T-helper 2 cell (primary cell): Measurements from ENCODE around the gene GSAP.

Source experiments
- DNase-seq, 5 experiments: peaks; one replicate each; pipeline versions ENCODE4 v3.0.0 to v3.0.0-alpha.2; 2012 to 2022

The GSAP gene

DNA sequence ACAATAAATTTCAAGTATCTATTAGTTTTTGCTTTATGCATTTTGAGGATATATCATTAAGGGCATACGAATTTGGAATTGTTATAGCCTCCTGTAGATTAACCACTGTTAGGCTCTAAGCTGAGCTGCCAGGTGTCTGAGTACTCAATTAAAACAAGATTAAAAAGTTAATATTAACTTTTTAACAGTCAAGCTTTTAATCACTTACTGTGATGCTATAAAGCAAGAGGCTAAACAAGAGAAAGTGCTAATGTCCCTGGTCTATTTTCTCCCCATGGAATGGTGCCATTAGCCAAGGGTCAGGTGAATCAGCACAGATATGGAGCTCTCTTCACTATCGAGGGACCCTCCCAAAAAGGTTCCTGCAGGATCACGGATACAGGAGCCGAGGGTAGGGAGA is 9.7 kb downstream of the GSAP start:
- DNase-seq, result no peak

DNA sequence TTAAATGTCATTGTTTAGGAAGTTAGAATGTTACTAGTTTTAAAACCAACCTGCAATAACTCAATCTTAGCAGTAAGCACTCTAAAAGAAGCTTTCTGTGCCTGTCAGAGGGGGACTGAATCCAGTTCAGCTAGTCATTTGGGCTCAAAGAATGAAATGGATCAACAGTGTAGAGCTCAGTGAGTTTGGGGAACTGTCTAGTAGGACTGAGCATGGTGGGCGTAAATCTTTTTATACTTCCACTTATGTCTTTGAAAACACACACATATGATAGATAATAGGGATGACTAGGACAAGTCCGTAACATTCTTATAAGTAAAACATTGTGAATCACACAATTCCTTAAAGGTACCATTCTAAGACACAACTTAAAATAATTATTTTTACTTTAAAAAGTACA is 11.5 kb downstream of the GSAP start:
- DNase-seq, result no peak

GRCh38 chr7:77403957-77404356 is 12.2 kb downstream of the GSAP start:
- no peak for DNase-seq

- DNase-seq, result no peak
Measured at GRCh38 chr7:77402818-77403217, 13.3 kb downstream of the GSAP start.

GRCh38 chr7:77401002-77401401 is 15.1 kb downstream of the GSAP start:
- DNase-seq, result no peak

- no peak for DNase-seq
Measured at GRCh38 chr7:77399816-77400215, 16.3 kb downstream of the GSAP start.

DNA sequence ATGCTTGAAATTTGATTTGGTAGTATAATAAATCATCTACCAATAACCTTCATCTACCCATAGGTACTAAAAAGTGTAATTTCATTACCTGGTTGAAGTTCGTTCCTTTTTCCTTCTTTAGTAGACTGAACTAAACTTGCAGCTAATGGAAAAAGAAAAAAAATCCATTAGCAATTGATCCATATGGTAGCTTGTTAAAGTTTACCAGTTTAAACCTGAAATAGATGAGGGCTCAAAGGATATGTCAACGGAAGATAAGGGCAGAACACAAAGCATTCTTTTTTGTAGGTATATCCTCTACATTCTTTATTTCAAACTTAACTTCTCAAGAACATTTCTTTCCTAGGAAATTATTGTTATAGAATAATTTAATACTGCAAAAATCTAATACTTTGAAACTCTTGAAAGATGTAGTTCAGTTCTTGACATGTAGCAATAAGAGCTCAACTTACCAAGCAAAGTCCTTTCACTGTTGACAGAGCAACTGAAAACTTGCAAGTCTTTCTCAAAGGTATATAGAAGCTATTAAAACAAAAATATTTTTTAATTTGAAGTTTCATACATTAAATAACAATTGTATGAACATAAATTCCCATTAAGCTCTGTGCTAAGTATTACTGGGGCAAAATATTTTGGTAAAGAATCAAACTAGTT is 19.1 kb downstream of the GSAP start:
- no peak for DNase-seq

- DNase-seq, result no peak
Measured at GRCh38 chr7:77395626-77396025, 20.5 kb downstream of the GSAP start.

GRCh38 chr7:77393954-77394353 is 22.2 kb downstream of the GSAP start:
- DNase-seq, result no peak

GRCh38 chr7:77393261-77393660 is 22.9 kb downstream of the GSAP start:
- peak in 2 of 5 experiments; percentile 15 to 36 for DNase-seq

DNA sequence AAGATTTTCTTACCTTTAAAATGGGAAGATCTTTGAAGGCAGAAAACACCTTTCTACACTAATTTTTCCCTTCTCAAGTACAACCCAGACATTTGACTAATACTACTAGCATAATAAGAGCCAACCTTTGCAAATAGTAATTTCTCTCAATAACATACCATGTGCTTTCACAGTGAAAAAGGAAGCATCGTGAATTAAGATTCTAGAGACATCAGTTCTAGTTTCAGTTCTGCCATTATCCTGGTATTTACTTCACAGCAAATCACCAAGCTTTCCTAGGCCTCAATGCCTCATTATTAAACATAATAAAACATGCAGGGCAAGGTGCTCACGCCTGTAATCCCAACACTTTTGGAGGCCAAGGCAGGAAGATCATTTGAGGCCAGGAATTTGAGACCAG is 24.9 kb downstream of the GSAP start:
- DNase-seq, result no peak

DNA sequence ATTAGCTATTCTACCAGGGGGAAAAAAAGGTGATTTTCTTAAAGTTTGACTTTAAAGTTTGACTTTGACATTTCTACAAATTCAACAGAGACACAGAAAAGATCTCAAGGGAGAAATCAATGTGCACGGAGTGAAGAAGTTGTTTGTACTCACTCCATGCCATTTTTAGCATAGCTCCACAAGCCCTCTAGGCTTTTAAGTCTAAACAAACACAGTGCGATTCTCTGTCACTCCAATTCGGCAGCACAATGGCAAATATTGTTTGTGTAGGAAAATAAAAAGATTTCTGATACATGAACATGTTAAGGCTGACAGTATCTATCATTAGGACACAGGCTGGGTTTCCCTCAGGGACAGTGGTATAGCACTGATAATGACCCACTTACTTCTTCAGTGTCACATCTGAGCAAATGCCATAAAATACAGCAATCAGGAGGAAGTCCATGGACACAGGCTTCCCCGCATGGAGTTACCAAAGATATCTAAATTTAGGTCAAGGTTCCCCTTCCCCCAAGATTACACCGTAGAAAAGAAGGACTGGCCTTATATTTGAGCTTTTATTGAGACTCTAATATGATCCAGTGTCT is 28.0 kb downstream of the GSAP start:
- no peak for DNase-seq

- no peak for DNase-seq
Measured at GRCh38 chr7:77386165-77386822, 29.9 kb downstream of the GSAP start.

DNA sequence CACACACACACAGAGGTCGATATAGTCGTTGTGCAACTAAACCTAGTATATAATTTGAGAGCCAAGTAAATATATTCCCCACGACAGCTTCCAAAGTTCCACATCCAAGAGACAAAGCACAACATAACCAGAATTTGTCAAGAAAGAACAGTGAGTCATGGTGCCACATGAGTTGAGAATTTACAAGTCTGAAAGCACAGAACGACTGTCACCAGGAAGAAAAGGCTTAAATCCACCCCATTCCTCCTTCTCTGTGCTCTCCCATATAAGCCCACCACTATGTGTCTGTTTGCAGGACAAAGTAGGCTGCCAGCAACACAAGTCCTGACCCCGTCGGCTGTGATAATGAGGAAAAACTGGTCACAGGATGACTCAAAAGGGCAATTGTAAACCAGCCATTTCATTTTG is 32.8 kb downstream of the GSAP start:
- DNase-seq, result no peak

GRCh38 chr7:77382532-77382931 is 33.6 kb downstream of the GSAP start:
- no peak for DNase-seq

DNA sequence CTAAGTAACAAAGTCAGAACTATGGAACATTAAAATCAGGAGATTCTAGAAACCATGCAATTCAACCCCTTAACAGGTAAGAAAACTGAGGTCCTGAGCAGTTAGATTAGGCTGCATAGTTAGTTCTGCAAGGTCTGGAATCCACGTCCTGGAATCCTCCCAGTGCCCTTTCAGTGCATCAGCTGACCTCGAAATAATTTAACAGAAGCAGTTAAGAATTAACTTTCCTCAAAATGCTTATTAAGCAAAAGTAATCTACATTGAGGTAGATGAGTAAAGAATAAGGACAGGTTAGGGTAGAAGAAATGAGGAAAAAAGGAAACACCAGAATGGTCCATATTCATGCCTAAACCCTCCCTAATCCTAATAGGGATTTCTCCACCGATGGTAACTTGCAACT is 37.6 kb downstream of the GSAP start:
- DNase-seq, result no peak

DNA sequence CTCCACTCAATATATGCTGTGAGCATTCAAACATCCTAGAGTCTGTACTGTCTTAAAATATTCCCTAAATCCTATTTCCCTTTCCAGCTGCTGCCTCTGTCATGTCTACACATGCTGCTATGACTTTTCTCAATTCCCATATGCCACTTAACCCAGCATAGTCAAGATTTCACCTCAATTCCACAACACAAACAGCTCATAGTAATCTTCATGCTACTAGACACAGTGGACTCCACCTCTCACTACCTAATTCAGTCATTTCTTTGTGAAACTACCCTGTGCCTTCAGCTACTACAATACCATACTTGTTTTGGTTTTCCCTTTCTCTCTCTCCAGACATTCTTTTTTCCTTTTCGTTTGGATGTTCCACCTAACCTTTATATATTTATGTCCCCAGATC is 45.5 kb downstream of the GSAP start:
- DNase-seq, result no peak

DNA sequence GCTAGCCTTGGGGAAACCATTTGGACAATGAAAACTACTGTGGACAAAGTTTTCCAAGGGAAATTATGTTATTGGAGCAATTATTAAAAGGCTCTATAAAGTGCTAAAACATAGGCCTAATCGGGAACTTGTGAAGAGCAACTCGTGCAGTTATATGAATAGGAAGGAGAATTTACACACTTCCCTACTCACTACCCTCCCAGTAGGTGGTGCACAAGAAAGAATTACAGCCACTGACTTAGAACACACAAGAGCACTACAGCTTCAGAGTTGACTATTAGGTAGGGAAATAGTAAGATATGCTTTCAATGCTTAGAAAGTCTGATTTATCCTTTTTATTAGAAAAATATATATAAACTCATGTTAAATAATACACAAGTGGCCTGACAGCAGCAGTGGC is 47.2 kb downstream of the GSAP start:
- peak in 1 of 5 experiments; percentile 5 for DNase-seq

DNA sequence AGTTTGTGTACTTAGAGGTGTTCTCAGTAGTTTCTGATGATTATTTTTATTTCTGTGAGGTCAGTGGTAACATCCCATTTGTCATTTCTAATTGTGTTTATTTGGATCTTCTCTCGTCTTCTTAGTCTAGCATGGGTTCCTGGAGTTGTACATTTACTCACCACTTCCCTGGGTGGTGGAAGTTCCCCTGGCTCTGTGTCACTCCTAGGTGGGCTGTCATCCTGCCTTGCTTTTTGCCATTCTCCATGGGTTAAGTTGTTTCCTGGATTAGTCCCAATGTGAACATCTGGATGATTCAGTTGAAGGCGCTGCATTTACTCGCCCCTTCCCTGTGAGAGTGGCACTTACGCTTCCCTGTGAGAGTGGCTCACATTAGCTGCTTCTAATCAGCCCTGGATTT is 48.2 kb downstream of the GSAP start:
- no peak for DNase-seq

DNA sequence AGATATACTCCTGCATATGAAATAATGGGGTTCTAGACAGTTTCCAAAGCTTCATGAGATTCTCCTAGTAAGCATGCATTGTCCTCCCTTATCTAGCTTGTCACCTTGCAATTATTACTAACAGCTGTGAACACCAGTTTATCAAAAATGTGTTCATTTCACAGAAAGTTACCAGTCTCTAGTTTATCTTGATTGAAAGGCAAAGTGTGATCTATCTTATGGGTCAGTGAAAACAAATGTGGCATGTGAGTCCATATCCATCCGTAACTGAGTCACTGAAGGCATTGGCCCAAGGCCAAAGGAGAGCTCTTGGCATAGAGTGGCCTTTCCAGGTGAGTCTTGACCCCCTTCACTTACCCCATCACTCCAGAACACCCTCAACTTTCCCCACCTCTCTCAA is 53.2 kb downstream of the GSAP start:
- no peak for DNase-seq

DNA sequence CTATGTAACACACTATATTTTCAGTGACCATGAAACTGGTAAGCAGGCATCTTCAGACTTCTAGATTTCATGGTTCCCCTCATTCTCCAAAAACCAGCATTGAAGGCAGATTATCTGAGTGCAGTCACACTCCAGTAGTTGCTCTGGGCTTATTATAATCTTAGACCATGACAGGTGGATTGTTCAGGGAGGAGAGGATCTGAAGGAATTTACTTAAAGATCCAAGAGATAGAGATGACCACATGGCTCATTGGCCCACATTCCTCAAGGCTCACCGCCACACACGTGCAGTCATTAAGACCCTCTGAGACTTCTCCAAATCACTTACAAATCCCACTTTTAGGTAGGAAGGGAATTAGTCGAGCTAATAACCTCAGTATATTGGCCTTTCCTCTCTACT is 55.2 kb downstream of the GSAP start:
- DNase-seq, result no peak

- no peak for DNase-seq
Measured at GRCh38 chr7:77360104-77360503, 56.0 kb downstream of the GSAP start.

DNA sequence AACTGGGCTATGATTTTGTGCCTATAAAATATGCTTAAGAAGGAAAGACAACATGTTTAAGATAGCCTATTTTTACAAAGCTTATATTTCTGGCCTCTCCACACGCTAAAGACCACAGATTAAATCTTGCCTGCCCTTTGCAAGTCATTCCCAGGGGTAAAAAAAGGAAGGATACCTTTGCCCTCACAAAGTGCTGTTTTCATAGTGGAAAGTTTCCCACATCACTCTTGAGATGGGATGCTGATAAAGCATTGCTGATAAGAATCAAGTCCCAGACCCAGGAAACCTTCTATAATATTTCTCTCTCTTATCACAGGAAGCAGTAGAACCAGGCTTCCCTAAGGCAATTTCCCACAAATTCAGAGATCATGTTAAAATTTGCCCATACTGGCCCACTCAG is 56.5 kb downstream of the GSAP start:
- no peak for DNase-seq

DNA sequence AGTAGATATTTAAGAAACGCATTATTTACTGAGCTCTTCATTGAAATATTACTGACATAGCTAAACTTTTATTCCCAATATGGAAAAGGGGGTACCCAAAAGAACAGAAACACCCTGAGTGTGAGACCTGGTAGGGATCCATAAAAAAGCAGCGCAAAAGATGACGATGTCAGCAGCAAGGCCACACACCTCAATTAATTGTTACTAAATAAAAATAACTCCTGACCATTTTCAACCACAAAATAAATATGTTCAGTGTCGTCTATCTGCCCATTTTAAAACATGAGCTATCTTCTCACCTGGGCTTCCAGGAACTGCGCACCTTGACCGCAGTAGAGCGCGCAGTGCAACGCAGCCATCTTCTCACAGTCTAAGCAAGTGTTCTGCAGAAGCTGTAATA is 61.2 kb downstream of the GSAP start:
- no peak for DNase-seq

DNA sequence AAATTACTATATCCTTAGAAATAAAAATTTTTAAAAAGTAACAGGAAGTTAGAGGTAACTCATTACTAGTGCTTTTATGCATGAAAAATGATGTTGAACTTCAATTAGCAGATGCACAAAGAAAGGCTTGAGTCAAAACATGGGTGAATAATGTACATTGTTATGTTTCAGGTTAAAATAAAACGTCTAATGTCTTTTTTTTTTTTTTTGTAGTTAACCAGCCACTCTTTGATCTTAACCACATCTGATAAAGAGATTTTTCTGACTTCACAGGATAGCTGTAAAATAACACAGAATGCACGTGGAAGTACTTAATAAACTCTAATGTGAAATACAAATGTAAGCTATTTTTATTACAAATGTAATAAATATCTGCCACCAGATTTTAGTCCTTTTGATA is 61.7 kb downstream of the GSAP start:
- DNase-seq, result peak in 2 of 5 experiments; percentile 42 to 78
